Endothelial cell (in vitro differentiated cells): Measurements from ENCODE around the gene SFXN4. TPM values are rescaled to one million over a fixed set of nuclear protein-coding genes. Genes with fewer than 3 reads are reported as not detected.
"Not testable (repeated sequence)": the region's sequence is repeated elsewhere in the genome, so short reads cannot be mapped to it uniquely, and the experiment has no call there.

ENCODE experiments used
- DNase-seq: peaks from one replicate; pipeline ENCODE4 v3.0.0; 2021; ENCODE audit warnings: low spot score
- H3K27ac Mint-ChIP-seq: one replicate; pipeline ENCODE4 v1.8.0; 2021; ENCODE audit warnings: mixed read lengths, inconsistent platforms; ENCODE audit not compliant: unreplicated experiment
- H3K27me3 Mint-ChIP-seq: one replicate; pipeline ENCODE4 v1.8.0; 2021; ENCODE audit warnings: mild to moderate bottlenecking, moderate library complexity, mixed read lengths, inconsistent platforms; ENCODE audit not compliant: unreplicated experiment
- H3K36me3 Mint-ChIP-seq: one replicate; pipeline ENCODE4 v1.8.0; 2021; ENCODE audit warnings: mild to moderate bottlenecking, low read depth, mixed read lengths, inconsistent platforms; ENCODE audit not compliant: unreplicated experiment
- H3K4me1 Mint-ChIP-seq: one replicate; pipeline ENCODE4 v1.8.0; 2021; ENCODE audit warnings: mild to moderate bottlenecking, mixed read lengths, inconsistent platforms; ENCODE audit not compliant: unreplicated experiment
- H3K4me3 Mint-ChIP-seq: one replicate; pipeline ENCODE4 v1.8.0; 2021; ENCODE audit warnings: mild to moderate bottlenecking, mixed read lengths, inconsistent platforms; ENCODE audit not compliant: unreplicated experiment
- H3K9me3 Mint-ChIP-seq: one replicate; pipeline ENCODE4 v1.8.0; 2021; ENCODE audit warnings: mixed read lengths, inconsistent platforms; ENCODE audit not compliant: unreplicated experiment
- CTCF ChIP-seq: fragments of 200-600 bp; sonication (generic); IDR thresholded peaks from one replicate; pipeline ENCODE4 v1.5.0; 2021; ENCODE audit warnings: antibody characterized with exemption; ENCODE audit not compliant: unreplicated experiment
- total RNA-seq: library from RNA; stranded (reverse); fragmentation: NEBNext Ultra II Directional; extraction: Animal tissue kit (Norgen Biotek cat#: 25700); gene quantifications from one replicate; pipeline ENCODE4 v1.2.1, GENCODE V29; 2021; ENCODE audit not compliant: unreplicated experiment

Gene SFXN4
- total RNA-seq, 1 donor from 2014 or later = 19.0 TPM

DNA sequence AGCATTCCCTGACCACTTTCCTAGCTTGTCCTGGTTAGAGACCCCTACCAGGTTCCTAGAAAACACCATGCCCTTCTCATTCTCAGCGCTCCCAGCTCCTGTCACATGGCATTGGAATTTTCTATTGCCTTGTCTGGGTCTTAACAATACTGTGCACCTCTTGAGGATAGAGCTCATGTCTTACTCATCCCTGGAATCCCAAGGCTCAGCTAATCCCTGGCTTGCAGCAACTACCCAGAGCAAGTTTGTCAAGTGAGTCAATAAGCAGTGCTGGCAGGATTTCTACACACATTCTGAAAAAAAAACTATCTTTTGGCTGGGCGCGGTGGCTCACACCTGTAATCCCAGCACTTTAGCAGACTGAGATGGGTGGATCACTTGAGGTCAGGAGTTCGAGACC, 24.8 kb upstream of the SFXN4 start:
- no peak overlapping the region for H3K27ac Mint-ChIP-seq
- no peaks in the 10 kb centered on the region for H3K36me3 Mint-ChIP-seq
- no peak overlapping the region for H3K4me3 Mint-ChIP-seq

GRCh38 chr10:119189811-119190282, 24.3 kb upstream of the SFXN4 start:
- no peak overlapping the region for H3K27ac Mint-ChIP-seq
- no peak overlapping the region for H3K4me3 Mint-ChIP-seq
- DNase-seq = no peak
- H3K36me3 Mint-ChIP-seq = no peaks in the 10 kb centered on the region
- H3K4me1 Mint-ChIP-seq = peaks cover 9% of the 10 kb centered on the region
- no peaks in the 10 kb centered on the region for H3K27me3 Mint-ChIP-seq
- H3K9me3 Mint-ChIP-seq = no peaks in the 10 kb centered on the region
- no peak for TF ChIP-seq CTCF

More for the DNA sequence above, 24.8 kb upstream of the SFXN4 start:
- Mint-ChIP-seq H3K27me3 (no peaks in the 10 kb centered on the region), H3K9me3 (no peaks in the 10 kb centered on the region), H3K4me1 (peaks cover 9% of the 10 kb centered on the region)
- no peak for TF ChIP-seq CTCF
- no peak for DNase-seq

DNA sequence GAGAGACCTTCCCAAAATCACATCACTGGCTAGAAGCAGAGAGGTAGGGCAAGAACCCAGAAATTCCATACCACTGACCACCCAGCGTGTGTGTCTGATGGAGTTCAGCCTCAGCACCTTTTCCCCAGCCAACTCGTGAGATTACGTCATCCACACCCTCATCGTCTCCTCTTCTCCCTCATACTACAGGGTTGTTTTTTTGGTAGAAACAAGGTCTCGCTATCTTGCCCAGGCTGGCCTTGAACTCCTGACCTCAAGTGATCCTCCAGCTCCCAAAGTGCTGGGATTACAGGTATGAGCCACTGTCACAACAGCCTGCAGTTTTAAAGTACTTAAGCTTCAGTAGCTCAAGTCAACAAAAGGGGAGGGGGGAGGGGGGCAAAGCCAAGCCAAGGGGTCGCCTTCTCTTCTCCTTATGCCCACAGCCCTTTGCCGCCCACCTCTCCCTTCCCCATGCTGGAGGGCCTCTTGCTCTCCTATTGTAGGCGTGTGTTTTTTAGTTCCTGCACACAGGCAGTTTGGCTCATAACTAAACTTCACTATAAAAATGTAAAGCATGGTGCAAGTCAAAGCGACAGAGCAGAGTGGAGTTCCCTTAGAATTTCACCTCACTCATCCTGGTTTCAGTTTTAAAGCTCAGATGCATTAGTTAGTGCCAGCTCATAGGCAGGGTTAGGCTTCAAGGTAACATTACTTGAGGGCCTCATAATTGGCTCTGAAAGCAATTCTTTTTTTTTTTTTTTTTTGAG, 18.3 kb upstream of the SFXN4 start:
- TF ChIP-seq CTCF = no peak
- Mint-ChIP-seq H3K9me3 (no peaks in the 10 kb centered on the region), H3K4me1 (no peaks in the 10 kb centered on the region), H3K36me3 (peaks cover 3% of the 10 kb centered on the region), H3K27ac (no peak overlapping the region), H3K4me3 (no peak overlapping the region), H3K27me3 (peaks cover 2% of the 10 kb centered on the region)
- DNase-seq = no peak

DNA sequence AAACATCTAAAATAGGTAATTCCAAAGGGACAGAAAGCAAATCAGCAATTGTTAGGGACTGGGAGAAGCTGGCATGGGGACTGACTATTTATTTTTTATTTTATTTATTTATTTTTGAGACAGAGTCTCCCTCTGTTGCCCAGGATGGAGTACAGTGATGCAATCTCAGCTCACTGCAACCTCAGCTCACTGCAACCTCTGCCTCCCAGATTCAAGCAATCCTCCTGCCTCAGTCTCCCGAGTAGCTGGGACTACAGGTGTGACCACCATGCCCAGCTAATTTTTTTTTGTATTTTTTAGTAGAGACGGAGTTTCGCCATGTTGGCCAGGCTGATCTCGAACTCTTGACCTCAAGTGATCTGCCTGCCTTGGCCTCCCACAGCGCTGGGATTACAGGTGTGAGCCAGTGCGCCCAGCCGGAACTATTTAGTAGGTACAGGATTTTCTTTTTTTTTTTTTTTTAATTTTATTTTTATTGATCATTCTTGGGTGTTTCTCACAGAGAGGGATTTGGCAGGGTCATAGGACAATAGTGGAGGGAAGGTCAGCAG, 15.4 kb upstream of the SFXN4 start:
- H3K9me3 Mint-ChIP-seq, H3K4me1 Mint-ChIP-seq, H3K4me3 Mint-ChIP-seq, H3K27ac Mint-ChIP-seq, DNase-seq, H3K27me3 Mint-ChIP-seq: not testable (repeated sequence)
- peaks cover 12% of the 10 kb centered on the region for H3K36me3 Mint-ChIP-seq

DNA sequence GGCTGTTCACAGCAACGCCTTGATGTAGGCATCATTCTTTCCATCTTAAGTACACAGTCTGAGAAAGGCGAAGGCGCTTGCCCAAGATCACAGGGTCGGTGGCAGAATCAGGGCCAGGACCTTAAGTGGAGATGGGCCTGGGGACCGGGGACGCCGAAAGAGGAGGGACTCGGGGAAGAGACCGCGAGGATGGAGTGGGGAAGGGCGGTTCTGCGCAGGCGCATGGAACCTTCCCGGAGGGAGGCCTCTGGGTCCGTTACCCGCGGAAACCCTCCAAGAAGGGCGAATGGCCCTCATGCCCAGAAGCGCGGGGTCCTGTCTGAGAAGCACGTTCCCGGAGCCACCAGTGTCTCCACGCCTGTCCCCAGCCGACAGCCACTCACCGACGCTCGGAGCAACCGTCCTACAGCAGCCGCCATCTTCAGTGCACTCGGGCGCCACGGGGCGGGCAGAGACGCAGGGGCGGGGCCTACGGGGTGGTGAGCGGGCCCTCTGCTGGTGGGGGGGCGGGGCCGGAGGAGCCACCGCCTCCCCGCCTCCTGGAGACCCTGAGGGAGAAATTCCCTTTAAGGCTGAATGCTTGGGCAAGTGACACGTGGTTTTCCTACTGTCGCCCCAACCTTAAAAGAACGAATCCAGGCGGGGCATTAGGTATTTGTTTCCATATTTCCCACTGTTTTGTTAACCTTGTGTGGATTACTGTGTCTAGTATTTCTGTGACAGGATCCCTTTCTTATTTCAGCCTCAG, 13.0 kb upstream of the SFXN4 start, which contains the start of gene PRDX3:
Gene PRDX3 (minus strand): TSS at position 441 of the 748 bp plus-strand sequence. CDS start 22 bp downstream, at position 419.
- H3K27ac Mint-ChIP-seq = peak within 1 kb of the TSS; percentile 92
- peaks cover 16% of the 10 kb centered on the region for H3K4me1 Mint-ChIP-seq
- TF ChIP-seq CTCF = no peak

More for the DNA sequence above, 13.0 kb upstream of the SFXN4 start, which contains the start of gene PRDX3:
- Mint-ChIP-seq H3K4me3 (peak within 1 kb of the TSS; percentile 99), H3K27me3 (peaks cover 7% of the 10 kb centered on the region), H3K36me3 (peaks cover 13% of the 10 kb centered on the region), H3K9me3 (no peaks in the 10 kb centered on the region)
- DNase-seq = peak; percentile 95
